ENCODE measurements around the gene PCDHA2.
"Not testable (repeated sequence)": the region's sequence is repeated elsewhere in the genome, so short reads cannot be mapped to it uniquely, and the experiment has no call there.

Gene PCDHA2

GRCh38 chr5:140794595-140795258, at the start of gene PCDHA2:
Gene PCDHA2 (plus strand): TSS chr5:140794852.
- DNase-seq (ENCODE audit: low read depth), result no peak

DNA sequence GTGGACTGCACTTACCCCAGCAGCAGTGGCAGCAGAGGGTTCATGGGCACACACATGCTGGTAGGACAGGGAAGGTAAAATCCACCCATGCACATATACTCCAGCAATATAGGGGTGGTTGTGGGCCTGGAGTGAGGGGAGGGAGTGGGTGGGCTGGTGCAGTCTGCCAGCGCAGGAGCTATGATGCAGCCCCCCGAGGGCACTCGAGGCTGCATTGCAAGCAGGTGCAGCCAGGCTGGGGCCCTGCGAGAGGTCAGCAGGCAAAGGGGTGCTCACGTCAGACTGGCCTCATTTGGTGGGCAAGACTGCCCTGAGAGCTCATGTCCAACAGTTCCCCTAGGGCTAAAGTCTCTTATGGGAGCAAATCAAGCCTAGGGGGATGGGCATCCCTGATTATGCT, 41.1 kb upstream of the PCDHA2 start:
- no peak for DNase-seq (ENCODE audit: low read depth)

DNA sequence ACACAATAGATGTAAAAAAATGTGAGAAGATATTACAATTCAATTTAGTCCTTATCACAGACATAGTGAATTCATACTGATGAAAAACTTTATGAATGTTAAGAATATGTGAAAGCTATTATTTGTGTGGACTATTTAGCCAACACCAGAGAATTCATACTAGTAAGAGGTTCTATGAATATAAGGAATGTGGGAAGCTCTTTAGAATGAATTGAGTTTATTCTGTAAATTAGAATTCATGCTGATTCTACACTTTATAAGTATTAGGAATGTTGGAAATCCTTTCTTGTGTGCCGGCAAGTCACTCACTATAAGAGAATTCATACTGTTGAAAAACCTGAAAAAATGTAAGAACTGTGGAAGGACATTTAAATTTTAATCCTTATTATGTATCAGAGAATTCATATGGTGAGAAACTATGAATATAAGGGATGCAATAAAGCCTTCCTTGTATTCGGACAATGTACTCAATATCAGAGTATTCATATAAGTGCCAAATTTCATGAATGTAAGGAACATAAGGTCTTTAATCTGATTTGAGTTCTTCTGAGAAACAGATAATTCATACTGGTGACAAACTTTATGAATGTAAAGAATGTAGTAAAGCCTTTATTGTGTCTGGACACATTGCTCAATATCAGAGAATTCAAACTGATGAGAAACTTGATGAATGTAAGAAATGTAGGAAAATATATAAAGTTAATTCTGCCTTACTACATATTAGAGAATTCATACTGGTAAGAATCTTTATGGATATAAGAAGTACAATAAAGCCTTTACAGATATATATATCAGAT, 30.3 kb upstream of the PCDHA2 start:
- no peak for DNase-seq (ENCODE audit: low read depth)

DNA sequence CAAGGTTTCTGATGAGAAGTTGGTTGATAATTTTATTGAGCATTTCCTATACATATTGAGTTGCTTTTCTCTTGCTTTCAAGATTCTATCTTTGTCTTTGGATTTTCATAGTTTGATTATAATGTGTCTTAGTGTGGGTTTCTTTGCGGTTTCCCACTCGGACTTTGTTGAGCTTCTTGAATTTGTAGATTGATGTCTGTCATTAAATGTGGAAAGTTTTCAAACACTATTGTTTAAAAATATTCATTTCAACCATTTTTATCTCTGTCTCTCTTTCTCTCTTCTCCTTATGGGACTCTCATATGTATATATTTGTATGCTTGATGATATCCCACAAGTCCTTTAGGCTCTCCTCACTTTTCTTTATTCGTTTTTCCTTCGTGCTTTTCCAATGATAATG, 27.2 kb upstream of the PCDHA2 start:
- DNase-seq (ENCODE audit: low read depth), result no peak

DNA sequence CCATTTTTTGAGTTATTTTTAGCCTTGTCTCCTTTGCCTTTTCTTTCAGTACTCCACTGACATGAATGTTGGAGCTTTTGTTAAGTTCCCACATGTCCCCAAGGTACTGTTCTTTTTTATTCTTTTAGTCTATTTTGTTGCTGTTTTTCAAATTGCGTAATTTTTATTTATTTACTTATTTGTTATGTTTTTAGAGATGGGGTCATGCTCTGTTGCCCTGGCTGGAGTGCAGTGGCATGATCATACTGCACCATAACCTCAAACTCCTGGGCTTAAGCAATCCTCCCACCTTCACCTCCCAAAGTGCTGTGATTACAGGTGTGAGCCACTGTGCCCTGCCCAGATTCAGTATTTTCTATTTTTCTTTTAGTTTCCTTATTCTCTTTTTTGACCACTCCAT, 14.1 kb upstream of the PCDHA2 start:
- DNase-seq (ENCODE audit: low read depth), result no peak

GRCh38 chr5:140785905-140786686, 8.6 kb upstream of the PCDHA2 start, which contains the start of gene PCDHA1:
Gene PCDHA1 (plus strand): TSS chr5:140786140.
- DNase-seq (ENCODE audit: low read depth), result no peak

- not testable (repeated sequence) for DNase-seq (ENCODE audit: low read depth)
Observed at GRCh38 chr5:140787422-140787821, 7.2 kb upstream of the PCDHA2 start.

GRCh38 chr5:140787849-140788504, 6.7 kb upstream of the PCDHA2 start:
- DNase-seq (ENCODE audit: low read depth), result not testable (repeated sequence)

DNA sequence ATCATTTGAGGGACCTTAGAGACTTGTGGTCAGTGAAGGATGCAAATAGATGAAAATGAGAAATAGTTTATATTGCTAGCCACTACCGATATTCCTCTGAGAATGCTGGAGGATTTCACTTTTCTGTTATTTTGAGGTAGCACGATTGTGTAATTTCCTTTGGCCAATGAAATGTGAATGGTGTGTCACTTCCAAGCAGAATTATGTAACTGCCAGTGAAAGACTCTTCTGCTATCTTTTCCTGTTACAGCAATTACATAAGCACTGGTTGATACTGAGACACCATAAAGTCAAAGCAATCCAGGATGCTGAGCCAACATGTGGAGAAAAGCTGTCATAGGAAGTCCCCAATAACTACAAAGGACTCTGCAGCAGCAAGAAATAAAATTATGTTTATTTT, 3.6 kb upstream of the PCDHA2 start:
- no peak for DNase-seq (ENCODE audit: low read depth)

DNA sequence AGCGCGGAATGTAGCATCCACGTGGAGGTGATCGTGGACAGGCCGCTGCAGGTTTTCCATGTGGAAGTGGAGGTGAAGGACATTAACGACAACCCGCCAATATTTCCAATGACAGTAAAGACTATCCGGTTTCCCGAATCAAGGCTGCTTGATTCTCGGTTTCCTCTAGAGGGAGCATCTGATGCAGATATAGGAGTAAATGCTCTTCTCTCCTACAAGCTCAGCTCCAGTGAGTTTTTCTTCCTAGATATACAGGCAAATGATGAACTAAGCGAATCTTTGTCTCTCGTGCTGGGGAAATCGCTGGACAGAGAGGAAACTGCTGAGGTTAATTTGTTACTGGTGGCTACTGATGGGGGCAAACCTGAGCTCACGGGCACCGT, 598 bp downstream of the PCDHA2 start:
- DNase-seq (ENCODE audit: low read depth), result no peak

DNA sequence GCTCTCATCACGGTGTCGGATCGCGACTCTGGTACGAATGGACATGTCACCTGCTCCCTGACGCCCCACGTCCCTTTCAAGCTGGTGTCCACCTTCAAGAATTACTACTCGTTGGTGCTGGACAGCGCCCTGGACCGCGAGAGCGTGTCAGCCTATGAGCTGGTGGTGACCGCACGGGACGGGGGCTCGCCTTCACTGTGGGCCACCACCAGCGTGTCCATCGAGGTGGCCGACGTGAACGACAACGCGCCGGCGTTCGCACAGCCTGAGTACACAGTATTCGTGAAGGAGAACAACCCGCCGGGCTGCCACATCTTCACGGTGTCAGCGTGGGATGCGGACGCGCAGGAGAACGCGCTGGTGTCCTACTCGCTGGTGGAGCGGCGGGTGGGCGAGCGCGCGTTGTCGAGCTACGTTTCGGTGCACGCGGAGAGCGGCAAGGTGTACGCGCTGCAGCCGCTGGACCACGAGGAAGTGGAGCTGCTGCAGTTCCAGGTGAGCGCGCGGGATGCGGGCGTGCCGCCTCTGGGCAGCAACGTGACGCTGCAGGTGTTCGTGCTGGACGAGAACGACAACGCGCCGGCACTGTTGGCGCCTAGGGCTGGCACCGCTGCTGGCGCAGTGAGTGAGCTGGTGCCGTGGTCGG, 1.5 kb downstream of the PCDHA2 start:
- not testable (repeated sequence) for DNase-seq (ENCODE audit: low read depth)

DNA sequence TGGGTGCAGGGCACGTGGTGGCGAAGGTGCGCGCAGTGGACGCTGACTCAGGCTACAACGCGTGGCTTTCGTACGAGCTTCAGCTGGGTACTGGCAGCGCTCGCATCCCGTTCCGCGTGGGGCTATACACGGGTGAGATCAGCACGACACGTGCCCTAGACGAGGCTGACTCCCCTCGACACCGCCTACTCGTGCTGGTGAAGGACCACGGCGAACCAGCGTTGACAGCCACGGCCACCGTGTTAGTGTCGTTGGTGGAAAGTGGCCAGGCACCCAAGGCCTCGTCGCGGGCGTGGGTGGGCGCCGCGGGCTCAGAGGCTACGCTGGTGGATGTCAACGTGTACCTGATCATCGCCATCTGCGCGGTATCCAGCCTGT, 2.1 kb downstream of the PCDHA2 start:
- no peak for DNase-seq (ENCODE audit: low read depth)

- DNase-seq (ENCODE audit: low read depth), result no peak
Observed at GRCh38 chr5:140800816-140801493, 6.3 kb downstream of the PCDHA2 start, which contains the start of gene PCDHA3. Gene PCDHA3 (plus strand): TSS chr5:140801057.

- DNase-seq (ENCODE audit: low read depth), result no peak
Observed at GRCh38 chr5:140801494-140801841, 6.8 kb downstream of the PCDHA2 start.

- DNase-seq (ENCODE audit: low read depth), result not testable (repeated sequence)
Observed at GRCh38 chr5:140802381-140802780, 7.7 kb downstream of the PCDHA2 start.

- no peak for DNase-seq (ENCODE audit: low read depth)
Observed at GRCh38 chr5:140802781-140803271, 8.2 kb downstream of the PCDHA2 start.

DNA sequence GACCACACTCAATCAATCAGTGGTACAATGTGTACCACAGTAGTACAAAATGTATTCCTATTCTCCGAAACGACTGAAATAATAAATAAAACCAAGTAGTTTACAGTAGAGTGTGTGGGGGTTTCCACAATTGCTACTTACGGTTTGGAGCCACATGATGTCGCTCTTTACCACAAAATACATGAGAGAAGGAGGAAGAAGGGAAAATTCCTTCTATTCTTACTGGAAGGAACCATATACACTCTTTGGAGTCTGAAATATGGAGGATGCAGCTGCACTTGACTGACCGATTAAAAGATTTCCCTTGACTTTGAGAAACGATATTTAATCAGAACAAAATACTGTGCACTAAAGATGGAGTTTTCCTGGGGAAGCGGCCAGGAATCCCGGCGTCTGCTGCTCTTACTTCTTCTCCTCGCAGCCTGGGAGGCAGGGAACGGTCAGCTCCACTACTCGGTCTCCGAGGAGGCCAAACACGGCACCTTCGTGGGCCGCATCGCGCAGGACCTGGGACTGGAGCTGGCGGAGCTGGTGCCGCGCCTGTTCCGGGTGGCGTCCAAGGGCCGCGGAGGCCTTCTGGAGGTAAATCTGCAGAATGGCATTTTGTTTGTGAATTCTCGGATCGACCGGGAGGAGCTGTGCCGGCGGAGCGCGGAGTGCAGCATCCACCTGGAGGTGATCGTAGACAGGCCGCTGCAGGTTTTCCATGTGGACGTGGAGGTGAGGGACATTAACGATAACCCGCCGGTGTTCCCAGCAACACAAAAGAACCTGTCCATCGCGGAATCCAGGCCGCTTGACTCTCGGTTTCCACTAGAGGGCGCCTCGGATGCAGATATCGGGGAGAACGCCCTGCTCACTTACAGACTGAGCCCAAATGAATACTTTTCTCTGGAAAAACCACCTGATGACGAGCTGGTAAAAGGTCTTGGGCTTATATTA, 12.5 kb downstream of the PCDHA2 start, which contains the start of gene PCDHA4:
Gene PCDHA4, plus strand, starts transcription at position 235 of the 942 bp plus-strand sequence.
- no peak for DNase-seq (ENCODE audit: low read depth)

DNA sequence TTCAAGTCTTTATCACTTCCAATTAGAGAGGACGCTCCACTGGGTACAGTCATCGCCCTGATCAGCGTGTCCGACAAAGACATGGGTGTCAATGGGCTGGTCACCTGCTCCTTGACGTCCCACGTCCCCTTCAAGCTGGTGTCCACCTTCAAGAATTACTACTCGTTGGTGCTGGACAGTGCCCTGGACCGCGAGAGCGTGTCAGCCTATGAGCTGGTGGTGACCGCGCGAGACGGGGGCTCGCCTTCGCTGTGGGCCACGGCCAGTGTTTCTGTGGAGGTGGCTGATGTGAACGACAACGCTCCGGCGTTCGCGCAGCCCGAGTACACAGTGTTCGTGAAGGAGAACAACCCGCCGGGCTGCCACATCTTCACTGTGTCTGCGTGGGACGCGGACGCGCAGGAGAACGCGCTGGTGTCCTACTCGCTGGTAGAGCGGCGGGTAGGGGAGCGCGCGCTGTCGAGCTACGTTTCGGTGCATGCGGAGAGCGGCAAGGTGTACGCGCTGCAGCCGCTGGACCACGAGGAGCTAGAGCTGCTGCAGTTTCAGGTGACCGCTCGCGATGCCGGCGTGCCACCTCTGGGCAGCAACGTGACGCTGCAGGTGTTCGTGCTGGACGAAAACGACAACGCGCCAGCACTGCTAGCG, 13.7 kb downstream of the PCDHA2 start:
- not testable (repeated sequence) for DNase-seq (ENCODE audit: low read depth)

DNA sequence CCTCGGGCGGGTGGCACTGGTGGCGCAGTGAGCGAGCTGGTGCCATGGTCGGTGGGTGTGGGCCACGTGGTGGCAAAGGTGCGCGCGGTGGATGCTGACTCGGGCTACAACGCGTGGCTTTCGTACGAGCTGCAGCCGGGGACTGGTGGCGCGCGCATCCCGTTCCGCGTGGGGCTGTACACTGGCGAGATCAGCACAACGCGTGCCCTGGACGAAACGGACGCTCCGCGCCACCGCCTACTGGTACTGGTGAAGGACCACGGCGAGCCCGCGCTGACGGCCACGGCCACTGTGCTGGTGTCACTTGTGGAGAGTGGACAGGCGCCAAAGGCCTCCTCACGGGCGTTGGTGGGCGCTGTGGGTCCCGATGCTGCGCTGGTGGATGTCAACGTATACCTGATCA, 14.2 kb downstream of the PCDHA2 start:
- DNase-seq (ENCODE audit: low read depth), result no peak

Measured in GM04504 (cell line).